Sigmoid colon (tissue), 4 donors: ENCODE measurements around the gene SPEM2.

ENCODE experiments used
- CTCF ChIP-seq, 4 experiments: fragments of 450-650 bp in 3 of 4; fragments of 200-600 bp in 1 of 4; IDR thresholded peaks; one replicate each; pipeline ENCODE4 v1.5.1; 2016 to 2019; ENCODE audit warnings: antibody characterized with exemption in 4 of 4, mild to moderate bottlenecking in 3 of 4, moderate library complexity in 2 of 4
- POLR2AphosphoS5 ChIP-seq, 4 donors: sonication (generic); formaldehyde crosslinking; IDR thresholded peaks; one replicate each; pipeline ENCODE4 v1.6.1; 2017; ENCODE audit warnings: antibody characterized with exemption in 4 of 4

DNA sequence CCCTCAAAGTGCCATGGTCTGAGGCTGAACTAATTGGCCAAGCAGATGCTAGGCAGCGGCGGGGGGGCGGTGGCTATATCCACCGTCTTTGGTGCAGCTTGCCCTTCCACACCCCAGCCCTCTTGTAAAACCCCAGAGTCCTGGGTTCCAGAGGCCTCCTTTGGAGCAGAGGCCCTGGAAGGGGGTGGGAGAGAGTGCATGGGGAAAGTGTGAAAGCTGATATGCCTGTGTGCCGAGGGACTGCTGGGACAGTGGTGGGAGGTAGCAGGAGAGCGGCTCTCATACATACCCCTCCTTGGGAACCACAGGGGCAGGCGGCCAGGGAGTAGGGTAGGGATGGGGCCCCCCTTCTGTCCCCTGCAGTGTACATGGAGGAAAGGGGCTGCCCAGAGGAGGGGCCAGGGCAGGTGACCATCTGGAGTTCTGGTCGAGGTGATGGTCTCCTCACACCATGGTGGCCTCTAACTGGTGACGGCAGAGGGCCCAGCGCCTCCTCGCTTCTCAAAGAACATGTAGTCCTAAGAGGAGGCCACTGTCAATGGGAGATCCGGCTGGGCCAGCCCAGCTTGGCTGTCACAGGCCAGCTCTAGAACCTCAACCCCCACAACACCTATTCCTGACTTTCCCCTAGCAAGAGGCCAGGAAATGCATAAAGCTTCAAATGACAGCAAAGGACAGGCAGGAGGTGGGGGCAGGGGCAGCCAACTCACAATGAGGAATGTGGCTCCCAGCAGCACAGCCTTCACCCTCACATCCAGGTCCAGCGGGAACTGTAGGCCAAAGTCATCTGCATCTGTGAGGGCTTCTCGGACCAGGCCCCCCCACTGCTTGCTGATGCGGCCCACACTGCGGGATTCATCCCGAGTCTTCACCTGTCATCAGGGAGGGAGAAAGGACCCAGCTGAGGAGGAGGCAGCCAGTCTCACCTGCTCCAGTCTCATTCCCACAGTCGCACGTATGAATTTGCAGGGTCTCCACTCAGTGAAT is 35.2 kb upstream of the SPEM2 start:
- TF ChIP-seq POLR2AphosphoS5 (IDR thresholded peaks at IDR 0.05), result no peak
- no peak for TF ChIP-seq CTCF (IDR thresholded peaks at IDR 0.05)
